Karpas-422 (cell line): Measurements from ENCODE around the gene PRR16. TPM values are rescaled to one million over a fixed set of nuclear protein-coding genes. Genes with fewer than 3 reads are reported as not detected.

Source experiments
- DNase-seq: peaks from one replicate; pipeline ENCODE4 v3.0.0-alpha.2; 2015
- H2AFZ ChIP-seq: fragments of 200-600 bp; sonication (generic); 2 replicates; pipeline ENCODE4 v1.6.1; 2014; ENCODE audit warnings: antibody characterized with exemption, low read length, mixed read lengths
- H3K27ac ChIP-seq: fragments of 200-600 bp; sonication (generic); 2 replicates; pipeline ENCODE4 v1.5.1; 2014; ENCODE audit warnings: mild to moderate bottlenecking, low read length, moderate library complexity
- H3K27me3 ChIP-seq: fragments of 200-600 bp; sonication (generic); 2 replicates; pipeline ENCODE4 v1.6.1; 2014; ENCODE audit warnings: low read length, mixed read lengths
- H3K36me3 ChIP-seq: fragments of 200-600 bp; sonication (generic); 2 replicates; pipeline ENCODE4 v1.6.1; 2014; ENCODE audit warnings: low read length, mixed read lengths; ENCODE audit not compliant: insufficient read depth
- H3K4me1 ChIP-seq: fragments of 200-600 bp; sonication (generic); 2 replicates; pipeline ENCODE4 v1.6.1; 2014; ENCODE audit warnings: mild to moderate bottlenecking, low read length, mixed read lengths
- H3K4me2 ChIP-seq: fragments of 200-600 bp; sonication (generic); 2 replicates; pipeline ENCODE4 v1.6.1; 2014; ENCODE audit warnings: low read length, low read depth, mild to moderate bottlenecking; ENCODE audit not compliant: poor library complexity, severe bottlenecking
- H3K4me3 ChIP-seq: fragments of 200-600 bp; sonication (generic); 2 replicates; pipeline ENCODE4 v1.5.1; 2014; ENCODE audit warnings: mild to moderate bottlenecking, antibody characterized with exemption, low read length, mixed read lengths
- H3K79me2 ChIP-seq: fragments of 200-600 bp; sonication (generic); 2 replicates; pipeline ENCODE4 v1.6.1; 2014; ENCODE audit warnings: mild to moderate bottlenecking, low read length, mixed read lengths
- H3K9ac ChIP-seq: fragments of 200-600 bp; sonication (generic); 2 replicates; pipeline ENCODE4 v1.6.0; 2014; ENCODE audit warnings: low read length
- H3K9me2 ChIP-seq: fragments of 200-600 bp; sonication (generic), shearing (Covaris generic); replicated peaks from 2 replicates; pipeline ENCODE4 v1.6.0; 2014; ENCODE audit warnings: mild to moderate bottlenecking, low read length, moderate library complexity; ENCODE audit not compliant: insufficient read depth
- H3K9me3 ChIP-seq: fragments of 300-700, 200-600 bp; sonication (generic); 2 replicates; pipeline ENCODE4 v1.6.1; 2014; ENCODE audit warnings: low read length, mixed read lengths
- H4K20me1 ChIP-seq: fragments of 200-600 bp; sonication (generic); 2 replicates; pipeline ENCODE4 v1.6.1; 2014; ENCODE audit warnings: mild to moderate bottlenecking, antibody characterized with exemption, low read length, low read depth; ENCODE audit not compliant: insufficient read depth
- small RNA-seq: library from RNA; depleted of rRNA; stranded (forward); fragments of <200 nt; gene quantifications from one replicate; pipeline ENCODE3, GENCODE V24; 2014
- total RNA-seq: library from RNA; depleted of rRNA; stranded (reverse); fragments of >200 nt; shearing (Covaris generic); gene quantifications from 2 replicates; pipeline ENCODE4 v1.2.3, GENCODE V29; 2014; ENCODE audit warnings: low replicate concordance

Gene PRR16
- total RNA-seq, 1 experiment from 2014 or later, result not detected

DNA sequence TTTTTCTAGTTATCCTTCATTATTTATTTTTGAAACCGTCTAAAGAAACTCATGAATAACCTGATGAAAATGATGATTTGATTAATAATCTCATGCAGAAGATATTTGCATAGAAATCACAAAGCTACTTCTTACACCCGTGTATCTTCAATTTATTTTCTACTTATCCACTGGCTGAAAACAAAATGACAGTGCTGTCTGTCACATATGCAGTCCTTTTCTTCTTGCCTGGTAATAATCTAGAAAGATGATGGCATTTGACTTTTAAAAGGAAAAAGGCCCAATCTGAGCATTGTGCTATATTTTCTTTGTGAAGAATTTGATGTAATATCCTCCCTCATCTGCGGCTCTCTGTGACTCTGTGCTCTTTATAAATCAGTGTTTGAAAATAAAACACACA, 253.3 kb downstream of the PRR16 start:
- H3K27me3 ChIP-seq, result no peaks in the 10 kb centered on the region
- no peaks in the 10 kb centered on the region for H3K36me3 ChIP-seq
- H3K4me3 ChIP-seq, result no peak overlapping the region
- DNase-seq, result no peak
- H3K9me2 ChIP-seq, result no peaks in the 10 kb centered on the region
- H3K9me3 ChIP-seq, result peaks cover 3% of the 10 kb centered on the region; the same call in 1 of the 2 replicates
- no peaks in the 10 kb centered on the region for H4K20me1 ChIP-seq
- H3K79me2 ChIP-seq, result no peaks in the 10 kb centered on the region
- H3K27ac ChIP-seq, result no peak overlapping the region
- no peak overlapping the region for H3K4me2 ChIP-seq
- no peak overlapping the region for H2AFZ ChIP-seq
- H3K4me1 ChIP-seq, result no peaks in the 10 kb centered on the region
- H3K9ac ChIP-seq, result no peak overlapping the region

DNA sequence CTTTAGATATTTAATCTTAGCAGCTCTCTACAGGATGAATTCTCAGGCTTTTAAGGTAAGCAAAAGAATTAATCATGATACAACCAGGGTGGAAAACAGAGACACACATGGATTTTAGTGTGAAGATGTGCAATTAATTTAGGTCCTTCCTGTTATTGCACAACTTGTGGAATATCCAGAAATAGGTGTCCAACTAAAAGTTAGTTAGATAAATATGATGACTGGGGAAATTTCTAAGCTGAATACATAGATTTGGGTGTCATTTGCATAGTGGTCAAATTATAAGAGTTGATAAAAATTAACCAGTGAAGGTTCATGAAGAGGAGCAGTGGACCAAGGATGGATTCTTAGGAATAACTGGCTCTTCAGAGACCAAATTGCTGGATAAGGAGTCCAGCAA, 266.1 kb downstream of the PRR16 start:
- H3K36me3 ChIP-seq, result no peaks in the 10 kb centered on the region
- no peak overlapping the region for H3K27ac ChIP-seq
- H3K4me3 ChIP-seq, result no peak overlapping the region
- no peak overlapping the region for H3K4me2 ChIP-seq
- no peaks in the 10 kb centered on the region for H3K9me2 ChIP-seq
- no peaks in the 10 kb centered on the region for H4K20me1 ChIP-seq
- no peaks in the 10 kb centered on the region for H3K79me2 ChIP-seq
- H3K27me3 ChIP-seq, result no peaks in the 10 kb centered on the region
- no peak for DNase-seq
- H2AFZ ChIP-seq, result no peak overlapping the region
- peaks cover 4% of the 10 kb centered on the region; the same call in 1 of the 2 replicates for H3K9me3 ChIP-seq
- no peak overlapping the region for H3K9ac ChIP-seq
- no peaks in the 10 kb centered on the region for H3K4me1 ChIP-seq

DNA sequence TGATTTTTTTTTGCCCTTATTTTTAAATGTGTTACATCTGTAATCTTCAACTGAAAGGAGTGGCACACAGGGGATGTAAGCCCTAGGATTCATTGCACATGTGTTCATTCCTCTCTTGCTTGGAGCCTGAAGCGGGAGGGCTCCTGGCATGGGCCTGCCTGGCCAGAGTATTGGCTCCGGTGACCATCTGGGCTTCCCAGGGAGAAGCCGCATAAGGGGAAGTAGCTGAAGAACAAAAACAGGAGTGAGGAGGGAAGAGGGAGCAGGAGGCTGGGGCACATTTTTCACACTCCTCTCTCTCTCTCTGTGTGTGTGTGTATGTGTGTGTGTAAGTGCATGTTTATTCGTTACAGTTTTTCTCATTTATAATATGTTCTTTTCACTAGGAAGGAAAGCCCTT, 269.9 kb downstream of the PRR16 start:
- Histone ChIP-seq H3K36me3 (no peaks in the 10 kb centered on the region), H3K9ac (no peak overlapping the region), H4K20me1 (no peaks in the 10 kb centered on the region), H3K4me3 (no peak overlapping the region), H3K4me1 (no peaks in the 10 kb centered on the region), H3K9me3 (peaks cover 13% of the 10 kb centered on the region; the same call in 1 of the 2 replicates), H3K79me2 (no peaks in the 10 kb centered on the region), H3K27me3 (no peaks in the 10 kb centered on the region), H3K27ac (no peak overlapping the region), H3K4me2 (no peak overlapping the region), H3K9me2 (no peaks in the 10 kb centered on the region), H2AFZ (no peak overlapping the region)
- no peak for DNase-seq

DNA sequence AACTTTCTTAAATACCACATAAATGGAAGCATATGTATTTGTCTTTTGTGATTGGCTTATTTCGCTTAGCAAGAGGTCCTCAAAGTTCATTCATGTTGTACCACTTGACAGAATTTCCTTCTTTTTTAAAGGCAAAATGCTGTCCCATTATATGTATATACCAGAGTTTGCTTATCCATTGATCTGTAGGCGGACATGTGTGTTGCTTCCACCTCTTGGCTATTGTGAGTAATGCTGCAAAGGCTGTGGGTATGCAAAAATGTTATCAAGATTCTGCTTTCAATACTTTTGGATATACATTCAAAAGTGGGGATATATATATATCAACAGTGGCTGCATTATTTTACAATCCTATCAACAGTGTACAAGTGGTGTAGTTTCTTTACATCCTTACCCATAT, 271.0 kb downstream of the PRR16 start:
- Histone ChIP-seq H3K9ac (no peak overlapping the region), H3K4me2 (no peak overlapping the region), H3K4me3 (no peak overlapping the region), H3K4me1 (no peaks in the 10 kb centered on the region), H3K9me3 (peaks cover 9% of the 10 kb centered on the region; the same call in 1 of the 2 replicates), H4K20me1 (no peaks in the 10 kb centered on the region), H3K27ac (no peak overlapping the region), H3K27me3 (no peaks in the 10 kb centered on the region), H3K79me2 (no peaks in the 10 kb centered on the region), H3K9me2 (no peaks in the 10 kb centered on the region), H2AFZ (no peak overlapping the region), H3K36me3 (no peaks in the 10 kb centered on the region)
- DNase-seq, result no peak

Small RNAs within 50 kb of the gene (small RNA-seq; reads per million reads assigned to genes)
- gene PRELID3BP8 (not detected), gene RNU4-69P (not detected)
